ENCODE measurements around the gene HOXA1.

The HOXA1 gene

GRCh38 chr7:27105301-27106031 is 9.7 kb upstream of the HOXA1 start:
- peak overlapping the region; percentile 17 for H3K27ac ChIP-seq
- H2AFZ ChIP-seq: no peak overlapping the region
- H3K79me2 ChIP-seq: no peaks in the 10 kb centered on the region
- peak overlapping the region; percentile 97 for H3K4me3 ChIP-seq (ENCODE audit: low read depth, low read length)
- H3K4me1 ChIP-seq: no peaks in the 10 kb centered on the region
- peak overlapping the region; percentile 86 for H3K4me2 ChIP-seq (ENCODE audit: low read length)
- TF ChIP-seq, protein P1, sequence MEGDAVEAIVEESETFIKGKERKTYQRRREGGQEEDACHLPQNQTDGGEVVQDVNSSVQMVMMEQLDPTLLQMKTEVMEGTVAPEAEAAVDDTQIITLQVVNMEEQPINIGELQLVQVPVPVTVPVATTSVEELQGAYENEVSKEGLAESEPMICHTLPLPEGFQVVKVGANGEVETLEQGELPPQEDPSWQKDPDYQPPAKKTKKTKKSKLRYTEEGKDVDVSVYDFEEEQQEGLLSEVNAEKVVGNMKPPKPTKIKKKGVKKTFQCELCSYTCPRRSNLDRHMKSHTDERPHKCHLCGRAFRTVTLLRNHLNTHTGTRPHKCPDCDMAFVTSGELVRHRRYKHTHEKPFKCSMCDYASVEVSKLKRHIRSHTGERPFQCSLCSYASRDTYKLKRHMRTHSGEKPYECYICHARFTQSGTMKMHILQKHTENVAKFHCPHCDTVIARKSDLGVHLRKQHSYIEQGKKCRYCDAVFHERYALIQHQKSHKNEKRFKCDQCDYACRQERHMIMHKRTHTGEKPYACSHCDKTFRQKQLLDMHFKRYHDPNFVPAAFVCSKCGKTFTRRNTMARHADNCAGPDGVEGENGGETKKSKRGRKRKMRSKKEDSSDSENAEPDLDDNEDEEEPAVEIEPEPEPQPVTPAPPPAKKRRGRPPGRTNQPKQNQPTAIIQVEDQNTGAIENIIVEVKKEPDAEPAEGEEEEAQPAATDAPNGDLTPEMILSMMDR (IDR thresholded peaks at IDR 0.05): no peak
- no peak overlapping the region for H3K9ac ChIP-seq
- no peaks in the 10 kb centered on the region for H3K36me3 ChIP-seq (ENCODE audit: control insufficient read depth, insufficient read depth, low read length)
- no peaks in the 10 kb centered on the region for H3K27me3 ChIP-seq (ENCODE audit: control insufficient read depth, insufficient read depth, low read length)
- no peaks in the 10 kb centered on the region for H3K9me3 ChIP-seq (ENCODE audit: control insufficient read depth, low read length)

DNA sequence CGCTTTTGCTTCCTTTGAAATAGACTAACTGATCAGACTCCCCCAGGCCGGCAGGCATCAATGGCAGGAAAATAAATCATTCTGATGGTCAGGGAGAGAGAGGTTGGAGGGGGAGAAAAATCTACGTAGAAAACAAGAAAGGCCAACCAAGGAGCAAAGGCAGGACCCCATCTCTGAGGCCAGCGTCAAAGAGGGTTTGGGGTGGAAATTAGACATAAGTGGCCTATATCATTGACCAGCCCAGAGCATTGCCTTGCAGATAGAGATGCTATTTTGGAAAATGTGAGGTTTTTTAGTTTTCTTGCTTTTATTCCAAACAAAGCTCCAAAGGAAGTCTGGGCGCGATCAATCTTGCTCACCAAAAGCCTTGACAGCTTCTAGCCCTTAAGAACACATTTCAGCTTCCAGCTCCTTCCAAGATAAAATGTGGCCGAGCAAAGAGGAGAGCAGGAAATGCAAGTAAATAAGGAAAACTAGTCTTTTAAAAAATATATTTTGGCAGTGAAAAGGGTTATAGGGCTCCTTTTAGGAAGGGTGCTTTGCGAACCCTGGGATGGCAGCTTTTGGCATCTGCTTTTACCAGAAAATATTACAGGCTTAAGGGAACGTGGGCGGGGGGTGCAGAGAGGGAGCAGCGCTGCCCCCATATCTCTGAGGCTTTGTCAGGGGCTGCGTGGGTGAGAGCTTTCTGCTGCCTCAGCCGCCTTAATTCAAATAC is 8.7 kb upstream of the HOXA1 start:
- TF ChIP-seq, protein P1 (IDR thresholded peaks at IDR 0.05): no peak
- H3K79me2 ChIP-seq: no peaks in the 10 kb centered on the region
- H3K4me3 ChIP-seq (ENCODE audit: low read depth, low read length): peak overlapping the region; percentile 97
- no peaks in the 10 kb centered on the region for H3K9me3 ChIP-seq (ENCODE audit: control insufficient read depth, low read length)
- H3K36me3 ChIP-seq (ENCODE audit: control insufficient read depth, insufficient read depth, low read length): no peaks in the 10 kb centered on the region
- H2AFZ ChIP-seq: no peak overlapping the region
- peak overlapping the region; percentile 86 for H3K4me2 ChIP-seq (ENCODE audit: low read length)
- H3K27ac ChIP-seq: peak overlapping the region; percentile 53
- no peak overlapping the region for H3K9ac ChIP-seq
- no peaks in the 10 kb centered on the region for H3K27me3 ChIP-seq (ENCODE audit: control insufficient read depth, insufficient read depth, low read length)
- no peaks in the 10 kb centered on the region for H3K4me1 ChIP-seq

- TF ChIP-seq, protein P1 (IDR thresholded peaks at IDR 0.05): no peak
- Histone ChIP-seq H3K4me1 (no peaks in the 10 kb centered on the region), H2AFZ (no peak overlapping the region), H3K9me3 (ENCODE audit: control insufficient read depth, low read length) (no peaks in the 10 kb centered on the region), H3K9ac (no peak overlapping the region), H3K36me3 (ENCODE audit: control insufficient read depth, insufficient read depth, low read length) (no peaks in the 10 kb centered on the region), H3K79me2 (no peaks in the 10 kb centered on the region), H3K27ac (peak overlapping the region; percentile 53), H3K4me2 (ENCODE audit: low read length) (peak overlapping the region; percentile 86), H3K4me3 (ENCODE audit: low read depth, low read length) (peak overlapping the region; percentile 97), H3K27me3 (ENCODE audit: control insufficient read depth, insufficient read depth, low read length) (no peaks in the 10 kb centered on the region)
These were observed 7.9 kb upstream of the HOXA1 start for GRCh38 chr7:27103489-27104226.

- H3K4me1 ChIP-seq: no peaks in the 10 kb centered on the region
These were observed 7.0 kb upstream of the HOXA1 start, which contains the start of gene HOXA2 for GRCh38 chr7:27102581-27103442. TSS of gene HOXA2 (minus strand) at chr7:27102683. CDS start at chr7:27102500, 183 bp downstream.

More at GRCh38 chr7:27102581-27103442, 7.0 kb upstream of the HOXA1 start, which contains the start of gene HOXA2:
- TF ChIP-seq, protein P1 (IDR thresholded peaks at IDR 0.05): no peak
- no peaks in the 10 kb centered on the region for H3K36me3 ChIP-seq (ENCODE audit: control insufficient read depth, insufficient read depth, low read length)
- peak within 1 kb of the TSS; percentile 53 for H3K27ac ChIP-seq
- no peaks in the 10 kb centered on the region for H3K79me2 ChIP-seq
- H3K4me2 ChIP-seq (ENCODE audit: low read length): peak within 1 kb of the TSS; percentile 86
- no peaks in the 10 kb centered on the region for H3K9me3 ChIP-seq (ENCODE audit: control insufficient read depth, low read length)
- no peak within 1 kb of the TSS for H2AFZ ChIP-seq
- H3K9ac ChIP-seq: no peak within 1 kb of the TSS
- no peaks in the 10 kb centered on the region for H3K27me3 ChIP-seq (ENCODE audit: control insufficient read depth, insufficient read depth, low read length)
- peak within 1 kb of the TSS; percentile 97 for H3K4me3 ChIP-seq (ENCODE audit: low read depth, low read length)

Data from parathyroid adenoma (tissue), 2 donors.